SH-SY5Y (cell line): ENCODE data around the gene MELTF.

Experiments
- GATA2 ChIP-seq: IDR thresholded peaks from 2 replicates; pipeline ENCODE4 v1.6.1; 2011; ENCODE audit warnings: mild to moderate bottlenecking, low read depth, low read length
- GATA3 ChIP-seq: IDR thresholded peaks from 2 replicates; pipeline ENCODE4 v1.6.1; 2011; ENCODE audit warnings: low read depth, mild to moderate bottlenecking, low read length, moderate library complexity

- TF ChIP-seq GATA2: no peak
- TF ChIP-seq GATA3: no peak
Measured at GRCh38 chr3:196992461-196993065, 37.1 kb downstream of the MELTF start.
